Ectodermal cell (in vitro differentiated cells): ENCODE data around the gene CCDC107.

Source experiments
- H3K27ac ChIP-seq: 2 replicates; pipeline ENCODE4 v1.7.0; 2013; ENCODE audit warnings: mild to moderate bottlenecking, low read depth, low read length; ENCODE audit not compliant: insufficient read depth, poor library complexity, severe bottlenecking
- H3K27me3 ChIP-seq: 2 replicates; pipeline ENCODE4 v1.7.0; 2013; ENCODE audit warnings: mild to moderate bottlenecking, low read length; ENCODE audit not compliant: insufficient read depth, control insufficient read depth, poor library complexity, severe bottlenecking
- H3K36me3 ChIP-seq: one replicate; pipeline ENCODE4 v1.7.0; 2013; ENCODE audit warnings: low read length; ENCODE audit not compliant: control insufficient read depth, insufficient read depth
- H3K4me1 ChIP-seq: one replicate; pipeline ENCODE4 v1.7.0; 2013; ENCODE audit warnings: low read length; ENCODE audit not compliant: control insufficient read depth, insufficient read depth
- H3K4me3 ChIP-seq: 2 replicates; pipeline ENCODE4 v1.7.0; 2013; ENCODE audit warnings: low read depth, low read length, control low read depth; ENCODE audit not compliant: insufficient read depth
- H3K9me3 ChIP-seq: 2 replicates; pipeline ENCODE4 v1.7.0; 2013; ENCODE audit warnings: mild to moderate bottlenecking, low read length, moderate library complexity; ENCODE audit not compliant: control insufficient read depth
- WGBS, 2 experiments: methylation state at CpG; one replicate each; pipeline ENCODE4 v1.1.7; 2013; ENCODE audit warnings: missing lambda C conversion rate in 2 of 2; 5-methylcytosine and 5-hydroxymethylcytosine counted together

The CCDC107 gene

GRCh38 chr9:35660966-35661415, 2.9 kb downstream of the CCDC107 start:
- Histone ChIP-seq H3K4me1 (peaks cover 16% of the 10 kb centered on the region), H3K9me3 (no peaks in the 10 kb centered on the region), H3K27me3 (peaks cover 10% of the 10 kb centered on the region), H3K36me3 (peaks cover 24% of the 10 kb centered on the region), H3K4me3 (no peak overlapping the region), H3K27ac (peak overlapping the region; percentile 9)
- WGBS, 2 experiments = 74 to 79% methylated on average over 9 of the region's 9 CpGs

GRCh38 chr9:35661756-35662350, 3.8 kb downstream of the CCDC107 start:
- peaks cover 16% of the 10 kb centered on the region for H3K4me1 ChIP-seq
- no peak overlapping the region for H3K27ac ChIP-seq
- 94 to 95% methylated on average over 3 of the region's 3 CpGs for WGBS, 2 experiments
- H3K27me3 ChIP-seq = peaks cover 2% of the 10 kb centered on the region
- no peak overlapping the region for H3K4me3 ChIP-seq
- H3K36me3 ChIP-seq = peaks cover 24% of the 10 kb centered on the region
- no peaks in the 10 kb centered on the region for H3K9me3 ChIP-seq

- 96% methylated on average over 7 of the region's 7 CpGs for WGBS, 2 experiments
Measured at GRCh38 chr9:35662437-35662836, 4.3 kb downstream of the CCDC107 start.

GRCh38 chr9:35664531-35665470, 6.7 kb downstream of the CCDC107 start, which contains the start of gene ARHGEF39:
ARHGEF39 (minus strand) TSS chr9:35665195; CDS start chr9:35665169, 26 bp downstream.
- Histone ChIP-seq H3K27ac (no peak within 1 kb of the TSS), H3K4me3 (peak within 1 kb of the TSS; percentile 69), H3K4me1 (peaks cover 11% of the 10 kb centered on the region), H3K36me3 (peaks cover 24% of the 10 kb centered on the region), H3K27me3 (no peaks in the 10 kb centered on the region), H3K9me3 (no peaks in the 10 kb centered on the region)
- 8% methylated on average over 58 of the region's 58 CpGs for WGBS, 2 experiments

More at GRCh38 chr9:35662437-35662836, 4.3 kb downstream of the CCDC107 start:
- Histone ChIP-seq H3K4me1 (peaks cover 16% of the 10 kb centered on the region), H3K27ac (no peak overlapping the region), H3K27me3 (no peaks in the 10 kb centered on the region), H3K9me3 (no peaks in the 10 kb centered on the region), H3K4me3 (no peak overlapping the region), H3K36me3 (peaks cover 24% of the 10 kb centered on the region)

GRCh38 chr9:35665471-35665818, 7.4 kb downstream of the CCDC107 start:
- H3K4me1 ChIP-seq = peaks cover 11% of the 10 kb centered on the region
- H3K27ac ChIP-seq = no peak overlapping the region
- H3K27me3 ChIP-seq = no peaks in the 10 kb centered on the region
- H3K9me3 ChIP-seq = no peaks in the 10 kb centered on the region
- 79 to 80% methylated on average over 5 of the region's 5 CpGs for WGBS, 2 experiments
- peak overlapping the region; percentile 69 for H3K4me3 ChIP-seq
- H3K36me3 ChIP-seq = peaks cover 21% of the 10 kb centered on the region

- peaks cover 11% of the 10 kb centered on the region for H3K4me1 ChIP-seq
- 90 to 100% methylated on average over 1 of the region's 1 CpG for WGBS, 2 experiments
- H3K9me3 ChIP-seq = no peaks in the 10 kb centered on the region
- H3K27ac ChIP-seq = no peak overlapping the region
- no peaks in the 10 kb centered on the region for H3K27me3 ChIP-seq
- H3K4me3 ChIP-seq = no peak overlapping the region
- peaks cover 15% of the 10 kb centered on the region for H3K36me3 ChIP-seq
Measured at GRCh38 chr9:35666045-35666444, 8.0 kb downstream of the CCDC107 start.

GRCh38 chr9:35666549-35666948, 8.5 kb downstream of the CCDC107 start:
- H3K9me3 ChIP-seq = no peaks in the 10 kb centered on the region
- no peak overlapping the region for H3K27ac ChIP-seq
- 79 to 95% methylated on average over 5 of the region's 5 CpGs for WGBS, 2 experiments
- H3K27me3 ChIP-seq = no peaks in the 10 kb centered on the region
- no peak overlapping the region for H3K4me3 ChIP-seq
- peaks cover 14% of the 10 kb centered on the region for H3K36me3 ChIP-seq
- H3K4me1 ChIP-seq = peaks cover 11% of the 10 kb centered on the region

- H3K4me3 ChIP-seq = no peak overlapping the region
- no peak overlapping the region for H3K27ac ChIP-seq
- peaks cover 4% of the 10 kb centered on the region for H3K36me3 ChIP-seq
- no peaks in the 10 kb centered on the region for H3K9me3 ChIP-seq
- WGBS, 2 experiments = 93 to 94% methylated on average over 3 of the region's 3 CpGs
- H3K4me1 ChIP-seq = peaks cover 11% of the 10 kb centered on the region
- no peaks in the 10 kb centered on the region for H3K27me3 ChIP-seq
Measured at GRCh38 chr9:35667939-35668338, 9.8 kb downstream of the CCDC107 start.

GRCh38 chr9:35669331-35670145, 11.4 kb downstream of the CCDC107 start:
- Histone ChIP-seq H3K9me3 (no peaks in the 10 kb centered on the region), H3K4me3 (no peak overlapping the region), H3K36me3 (no peaks in the 10 kb centered on the region), H3K4me1 (peaks cover 1% of the 10 kb centered on the region), H3K27ac (no peak overlapping the region), H3K27me3 (no peaks in the 10 kb centered on the region)
- WGBS, 2 experiments = 88 to 89% methylated on average over 6 of the region's 6 CpGs
